Smooth muscle cell (in vitro differentiated cells): ENCODE results near the gene RASA3. TPM values are rescaled to one million over a fixed set of nuclear protein-coding genes. Genes with fewer than 3 reads are reported as not detected.

Source experiments
- DNase-seq: peaks from one replicate; lab custom pipeline; 2025; ENCODE audit not compliant: unreplicated experiment; lab: John Stamatoyannopoulos, UW
- H2AFZ ChIP-seq: fragments of 200-600 bp; sonication (generic); 2 replicates; pipeline ENCODE4 v1.6.0; 2016; ENCODE audit warnings: antibody characterized with exemption, low read depth, mild to moderate bottlenecking
- H3F3A ChIP-seq: fragments of 200-600 bp; sonication (generic); 2 replicates; pipeline ENCODE4 v1.6.0; 2017; ENCODE audit warnings: antibody characterized with exemption, low read depth
- H3K27ac ChIP-seq: fragments of 200-600 bp; sonication (generic); 2 replicates; pipeline ENCODE4 v1.5.1; 2016; ENCODE audit warnings: low read depth, mild to moderate bottlenecking
- H3K27me3 ChIP-seq: fragments of 200-600 bp; sonication (generic); 2 replicates; pipeline ENCODE4 v1.6.1; 2016; ENCODE audit warnings: low read depth, mild to moderate bottlenecking
- H3K36me3 ChIP-seq: fragments of 200-600 bp; sonication (generic); 2 replicates; pipeline ENCODE4 v1.5.1; 2016; ENCODE audit warnings: low read depth
- H3K4me1 ChIP-seq: fragments of 200-600 bp; sonication (generic); 2 replicates; pipeline ENCODE4 v1.5.1; 2016; ENCODE audit warnings: low read depth
- H3K4me2 ChIP-seq: fragments of 200-600 bp; sonication (generic); 2 replicates; pipeline ENCODE4 v1.6.0; 2016; ENCODE audit warnings: mild to moderate bottlenecking
- H3K4me3 ChIP-seq: fragments of 200-600 bp; sonication (generic); 2 replicates; pipeline ENCODE4 v1.5.1; 2016; ENCODE audit warnings: mild to moderate bottlenecking
- H3K79me2 ChIP-seq: fragments of 200-600 bp; sonication (generic); 2 replicates; pipeline ENCODE4 v1.6.0; 2016; ENCODE audit warnings: low read depth, mild to moderate bottlenecking
- H3K9ac ChIP-seq: fragments of 200-600 bp; sonication (generic); 2 replicates; pipeline ENCODE4 v1.6.0; 2016; ENCODE audit warnings: low read depth
- H3K9me3 ChIP-seq: fragments of 200-600 bp; sonication (generic); replicated peaks from 2 replicates; pipeline ENCODE4 v1.5.1; 2016; ENCODE audit warnings: low read depth
- H4K20me1 ChIP-seq: fragments of 200-600 bp; sonication (generic); 2 replicates; pipeline ENCODE4 v1.6.0; 2016; ENCODE audit warnings: low read depth
- CTCF ChIP-seq: fragments of 200-600 bp; sonication (generic); IDR thresholded peaks from 2 replicates; pipeline ENCODE4 v1.5.1; 2017; ENCODE audit warnings: borderline replicate concordance, mild to moderate bottlenecking, antibody characterized with exemption; ENCODE audit not compliant: insufficient read depth, poor library complexity, severe bottlenecking
- WGBS: methylation state at CpG from one replicate; pipeline ENCODE4 v1.1.7; 2016; ENCODE audit warnings: low lambda C conversion rate; 5-methylcytosine and 5-hydroxymethylcytosine counted together
- polyA plus RNA-seq: library from polyadenylated mRNA; unstranded; fragments of >200 nt; fragmentation: Nextera tagmentation; extraction: Ambion mirVana; gene quantifications from 2 replicates; pipeline ENCODE4 v1.2.1, GENCODE V29; 2016
- total RNA-seq: library from RNA; depleted of rRNA; stranded (reverse); fragments of >200 nt; gene quantifications from 2 replicates; pipeline ENCODE4 v1.2.3, GENCODE V29; 2014

The RASA3 gene
- total and polyA plus RNA-seq, 2 experiments from 2014 or later: 21.3 to 26.8 TPM

DNA sequence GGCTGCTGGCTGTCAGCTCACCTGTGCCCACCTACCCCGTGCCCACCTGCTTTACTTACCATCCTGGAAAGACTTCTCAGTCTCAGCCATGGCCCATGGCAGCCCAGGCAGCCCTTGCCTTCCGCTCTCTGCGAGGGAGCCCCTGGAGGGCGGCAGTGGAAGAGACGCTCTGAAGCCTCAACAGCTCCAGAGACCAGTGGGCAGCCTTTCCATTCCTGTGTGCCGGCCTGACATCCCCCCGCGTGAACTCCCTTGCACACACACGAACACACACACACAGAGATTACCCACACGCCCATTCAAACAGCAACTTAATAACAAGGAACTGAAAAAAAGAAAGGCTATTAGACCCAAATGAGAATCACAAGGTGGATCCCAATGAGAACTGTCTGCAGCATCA is 14.2 kb upstream of the RASA3 start:
- Histone ChIP-seq H3F3A (no peaks in the 10 kb centered on the region), H3K79me2 (no peaks in the 10 kb centered on the region), H3K27me3 (no peaks in the 10 kb centered on the region), H3K27ac (no peak overlapping the region), H3K9ac (no peak overlapping the region), H3K36me3 (no peaks in the 10 kb centered on the region), H2AFZ (no peak overlapping the region), H3K4me2 (no peak overlapping the region), H3K4me1 (no peaks in the 10 kb centered on the region), H3K4me3 (no peak overlapping the region), H4K20me1 (no peaks in the 10 kb centered on the region), H3K9me3 (no peaks in the 10 kb centered on the region)
- 67% methylated on average over 10 of the region's 10 CpGs for WGBS
- peak; percentile 8 for TF ChIP-seq CTCF
- DNase-seq: no peak

DNA sequence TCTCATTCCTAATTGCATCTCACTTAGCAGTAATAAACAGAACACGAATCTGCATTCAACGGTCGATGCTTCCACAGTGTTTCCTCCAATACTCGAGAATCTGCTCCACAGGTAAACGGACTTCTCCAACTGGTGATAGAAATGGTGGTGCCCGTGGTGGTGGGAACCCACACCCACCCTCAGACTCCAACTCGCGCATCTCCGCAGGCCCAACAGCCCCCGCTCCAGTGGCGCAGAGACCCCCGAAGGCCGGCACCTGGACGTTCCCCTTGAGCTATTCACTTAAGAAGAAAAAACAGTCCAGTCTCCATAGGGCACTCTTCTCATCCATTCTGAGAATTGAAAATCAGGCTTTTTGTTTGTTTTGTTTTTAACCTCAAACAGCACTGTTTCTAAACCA is 13.8 kb upstream of the RASA3 start:
- H3K79me2 ChIP-seq: no peaks in the 10 kb centered on the region
- WGBS: 94% methylated on average over 14 of the region's 14 CpGs
- H3K4me1 ChIP-seq: no peaks in the 10 kb centered on the region
- no peak for DNase-seq
- H3F3A ChIP-seq: no peaks in the 10 kb centered on the region
- no peaks in the 10 kb centered on the region for H3K9me3 ChIP-seq
- no peak overlapping the region for H3K27ac ChIP-seq
- H3K9ac ChIP-seq: no peak overlapping the region
- no peaks in the 10 kb centered on the region for H3K27me3 ChIP-seq
- H4K20me1 ChIP-seq: no peaks in the 10 kb centered on the region
- no peak overlapping the region for H3K4me2 ChIP-seq
- H2AFZ ChIP-seq: no peak overlapping the region
- no peak for TF ChIP-seq CTCF
- no peak overlapping the region for H3K4me3 ChIP-seq
- H3K36me3 ChIP-seq: no peaks in the 10 kb centered on the region

GRCh38 chr13:114145722-114146121 is 13.3 kb upstream of the RASA3 start:
- H3K36me3 ChIP-seq: no peaks in the 10 kb centered on the region
- no peak overlapping the region for H3K27ac ChIP-seq
- WGBS: 94% methylated on average over 14 of the region's 14 CpGs
- H3K4me3 ChIP-seq: no peak overlapping the region
- H3K27me3 ChIP-seq: no peaks in the 10 kb centered on the region
- no peak for TF ChIP-seq CTCF
- no peak overlapping the region for H2AFZ ChIP-seq
- no peaks in the 10 kb centered on the region for H3K9me3 ChIP-seq
- DNase-seq: no peak
- H3K79me2 ChIP-seq: no peaks in the 10 kb centered on the region
- H3K4me2 ChIP-seq: no peak overlapping the region
- no peaks in the 10 kb centered on the region for H3K4me1 ChIP-seq
- no peaks in the 10 kb centered on the region for H3F3A ChIP-seq
- H3K9ac ChIP-seq: no peak overlapping the region
- no peaks in the 10 kb centered on the region for H4K20me1 ChIP-seq

DNA sequence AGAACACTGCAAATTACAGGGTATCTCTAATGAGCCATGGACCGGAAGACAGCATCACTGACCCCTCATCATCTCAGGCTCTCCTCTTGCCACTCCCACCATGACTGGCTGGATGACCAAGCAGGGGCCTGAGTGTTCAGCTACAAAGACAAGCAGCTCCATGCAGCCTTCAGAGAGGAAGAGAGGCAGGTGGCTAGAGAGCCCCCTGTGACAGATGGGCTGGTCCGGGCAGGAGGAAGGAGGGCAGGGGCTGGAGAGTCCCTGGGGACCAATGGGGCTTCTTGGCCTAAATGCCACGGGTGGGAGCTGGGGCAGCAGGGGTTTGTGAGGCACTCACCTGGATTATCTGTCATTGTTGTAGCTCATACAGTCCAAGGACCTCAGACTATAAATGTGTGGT is 12.8 kb upstream of the RASA3 start:
- WGBS: 69% methylated on average over 3 of the region's 3 CpGs
- no peak for DNase-seq
- no peak overlapping the region for H3K4me2 ChIP-seq

More for the DNA sequence above, 12.8 kb upstream of the RASA3 start:
- no peaks in the 10 kb centered on the region for H3K4me1 ChIP-seq
- no peaks in the 10 kb centered on the region for H3K27me3 ChIP-seq
- no peaks in the 10 kb centered on the region for H4K20me1 ChIP-seq
- no peaks in the 10 kb centered on the region for H3K36me3 ChIP-seq
- no peaks in the 10 kb centered on the region for H3K79me2 ChIP-seq
- H3K27ac ChIP-seq: no peak overlapping the region
- no peak overlapping the region for H3K4me3 ChIP-seq
- H2AFZ ChIP-seq: no peak overlapping the region
- H3K9ac ChIP-seq: no peak overlapping the region
- TF ChIP-seq CTCF: no peak
- no peaks in the 10 kb centered on the region for H3F3A ChIP-seq
- no peaks in the 10 kb centered on the region for H3K9me3 ChIP-seq
